Fibroblast of skin of back (primary cell): ENCODE measurements around the gene PTPRM.
A peak's percentile ranks its signal among the peaks of the same experiment; 100 is the strongest.

ENCODE experiments used
- DNase-seq: peaks from one replicate; pipeline ENCODE4 v3.0.0-alpha.2; 2013

PTPRM gene

GRCh38 chr18:7870266-7870665 lies 303.1 kb downstream of the PTPRM start:
- no peak for DNase-seq

- DNase-seq: no peak
These were observed 303.7 kb downstream of the PTPRM start for GRCh38 chr18:7870855-7871254.

- DNase-seq: no peak
These were observed 304.7 kb downstream of the PTPRM start for GRCh38 chr18:7871560-7872456.

GRCh38 chr18:7872569-7872968 lies 305.5 kb downstream of the PTPRM start:
- DNase-seq: peak; percentile 61

GRCh38 chr18:7873316-7873715 lies 306.2 kb downstream of the PTPRM start:
- no peak for DNase-seq

- DNase-seq: no peak
These were observed 309.4 kb downstream of the PTPRM start for GRCh38 chr18:7876354-7877104.

- DNase-seq: no peak
These were observed 310.5 kb downstream of the PTPRM start for GRCh38 chr18:7877609-7878008.

GRCh38 chr18:7878265-7879211 lies 311.4 kb downstream of the PTPRM start:
- no peak for DNase-seq

- no peak for DNase-seq
These were observed 312.6 kb downstream of the PTPRM start for GRCh38 chr18:7879717-7880116.

GRCh38 chr18:7885865-7886264 lies 318.7 kb downstream of the PTPRM start:
- no peak for DNase-seq

- no peak for DNase-seq
These were observed 319.3 kb downstream of the PTPRM start for GRCh38 chr18:7886436-7886835.

- no peak for DNase-seq
These were observed 322.4 kb downstream of the PTPRM start for GRCh38 chr18:7889515-7889914.

GRCh38 chr18:7890075-7890474 lies 323.0 kb downstream of the PTPRM start:
- DNase-seq: no peak

- DNase-seq: no peak
These were observed 325.4 kb downstream of the PTPRM start for GRCh38 chr18:7892556-7892955.

- DNase-seq: no peak
These were observed 327.5 kb downstream of the PTPRM start for GRCh38 chr18:7894592-7894991.

- no peak for DNase-seq
These were observed 328.2 kb downstream of the PTPRM start for GRCh38 chr18:7895346-7895745.

- DNase-seq: no peak
These were observed 329.0 kb downstream of the PTPRM start for GRCh38 chr18:7896161-7896560.

GRCh38 chr18:7896805-7897518 lies 329.8 kb downstream of the PTPRM start:
- peak; percentile 46 for DNase-seq

- DNase-seq: no peak
These were observed 331.1 kb downstream of the PTPRM start for GRCh38 chr18:7898181-7898580.

GRCh38 chr18:7899078-7899477 lies 332.0 kb downstream of the PTPRM start:
- DNase-seq: no peak

- DNase-seq: no peak
These were observed 333.0 kb downstream of the PTPRM start for GRCh38 chr18:7900091-7900490.

- DNase-seq: no peak
These were observed 334.5 kb downstream of the PTPRM start for GRCh38 chr18:7901657-7902056.
